B cell (primary cell): ENCODE data around the gene OR2W1. TPM values are rescaled to one million over a fixed set of nuclear protein-coding genes. Genes with fewer than 3 reads are reported as not detected.

ENCODE experiments used
- ATAC-seq: fragments of 200-7000 bp; cut with Tn5 transposase; one replicate; pipeline ENCODE4 v1.10.0; 2021; ENCODE audit warnings: low read depth, mild to moderate bottlenecking, moderate number of reproducible peaks, moderate library complexity
- CTCF ChIA-PET: fragments of 350-600 bp; sonication (Branson Sonifier 250); formaldehyde crosslinking; loops from one replicate; lab custom pipeline; 2021; ENCODE audit warnings: antibody characterized with exemption, inconsistent platforms; lab: Charles Lee
- POLR2A ChIA-PET: fragments of 350-600 bp; sonication (Branson Sonifier 250); formaldehyde crosslinking; loops from one replicate; lab custom pipeline; 2021; ENCODE audit warnings: antibody characterized with exemption; lab: Charles Lee
- DNase-seq: peaks from one replicate; pipeline ENCODE4 v3.0.0; 2013
- H2AFZ ChIP-seq: 2 replicates; pipeline ENCODE4 v1.6.1; 2012; ENCODE audit warnings: mild to moderate bottlenecking, low read depth, low read length; ENCODE audit not compliant: insufficient read depth, poor library complexity, severe bottlenecking
- H3K27ac ChIP-seq, 2 donors: 1 replicate in 1 of 2; 2 replicates in 1 of 2; pipeline ENCODE4 v1.5.1; 2012 to 2013; ENCODE audit warnings: low read length in 2 of 2, mild to moderate bottlenecking in 2 of 2, moderate library complexity in 1 of 2
- H3K27me3 ChIP-seq, 4 experiments: fragments of 200-600 bp in 1 of 4; sonication (generic) in 1 of 4; replicated peaks in 1 of 4; 1 replicate in 2 of 4; 2 replicates in 2 of 4; pipeline versions ENCODE4 v1.6.1 to v1.7.0; 2013 to 2016; ENCODE audit warnings: low read length in 3 of 4, mild to moderate bottlenecking in 2 of 4, mixed read lengths in 1 of 4, moderate library complexity in 1 of 4; ENCODE audit not compliant: insufficient read depth in 4 of 4, control insufficient read depth in 3 of 4; ENCODE audit errors: control extremely low read depth in 1 of 4
- H3K36me3 ChIP-seq, 2 experiments: replicated peaks in 1 of 2; 1 replicate in 1 of 2; 2 replicates in 1 of 2; pipeline versions ENCODE4 v1.6.1 to v1.7.1; 2013; ENCODE audit warnings: low read length in 1 of 2; ENCODE audit not compliant: insufficient read depth in 2 of 2, control insufficient read depth in 1 of 2; ENCODE audit errors: control extremely low read depth in 1 of 2, extremely low read depth in 1 of 2
- H3K4me1 ChIP-seq, 2 donors: fragments of 200-600 bp in 1 of 2; sonication (generic) in 1 of 2; 1 replicate in 1 of 2; 2 replicates in 1 of 2; pipeline versions ENCODE4 v1.5.1 to v1.6.1; 2013 to 2017; ENCODE audit warnings: low read length in 2 of 2; ENCODE audit not compliant: control insufficient read depth in 2 of 2, insufficient read depth in 2 of 2
- H3K4me2 ChIP-seq: replicated peaks from 2 replicates; pipeline ENCODE3; 2012; ENCODE audit warnings: mild to moderate bottlenecking, low read depth, low read length; ENCODE audit not compliant: poor library complexity, severe bottlenecking
- H3K4me3 ChIP-seq, 5 experiments: fragments of 200-600 bp in 1 of 5; sonication (generic) in 1 of 5; 1 replicate in 3 of 5; 2 replicates in 2 of 5; pipeline versions ENCODE4 v1.5.1 to v1.7.0; 2011 to 2016; ENCODE audit warnings: low read length in 4 of 5, mild to moderate bottlenecking in 4 of 5, low read depth in 2 of 5, control low read depth in 1 of 5, moderate library complexity in 1 of 5; ENCODE audit not compliant: insufficient read depth in 1 of 5; ENCODE audit errors: control extremely low read depth in 1 of 5, extremely low read depth in 1 of 5
- H3K79me2 ChIP-seq: fragments of 200-600 bp; sonication (generic); one replicate; pipeline ENCODE4 v1.6.0; 2016; ENCODE audit warnings: low read length; ENCODE audit not compliant: control insufficient read depth, insufficient read depth
- H3K9ac ChIP-seq: fragments of 200-600 bp; sonication (generic); 2 replicates; pipeline ENCODE4 v1.6.1; 2017; ENCODE audit warnings: mild to moderate bottlenecking, low read length, moderate library complexity
- H3K9me3 ChIP-seq, 3 donors: one replicate each; pipeline versions ENCODE4 v1.6.1 to v1.7.1; 2013; ENCODE audit warnings: low read length in 2 of 3; ENCODE audit not compliant: control insufficient read depth in 2 of 3, insufficient read depth in 1 of 3; ENCODE audit errors: control extremely low read depth in 1 of 3
- H4K20me1 ChIP-seq: 2 replicates; pipeline ENCODE4 v1.6.0; 2012; ENCODE audit warnings: mild to moderate bottlenecking, low read length; ENCODE audit not compliant: insufficient read depth, control insufficient read depth, poor library complexity, severe bottlenecking
- H3K27ac Mint-ChIP-seq: one replicate; pipeline ENCODE4 v1.8.0; 2021; ENCODE audit warnings: mixed read lengths
- H3K27me3 Mint-ChIP-seq: one replicate; pipeline ENCODE4 v1.8.0; 2021; ENCODE audit warnings: mixed read lengths
- H3K4me1 Mint-ChIP-seq: one replicate; pipeline ENCODE4 v1.8.0; 2021; ENCODE audit warnings: mixed read lengths
- H3K4me3 Mint-ChIP-seq: one replicate; pipeline ENCODE4 v1.8.0; 2021; ENCODE audit warnings: mixed read lengths
- H3K9me3 Mint-ChIP-seq: one replicate; pipeline ENCODE4 v1.8.0; 2022; ENCODE audit warnings: mixed read lengths; ENCODE audit not compliant: insufficient read depth
- CTCF ChIP-seq: fragments of 200-600 bp; IDR thresholded peaks from one replicate; pipeline ENCODE4 v1.8.0; 2022; ENCODE audit warnings: antibody characterized with exemption, mild to moderate bottlenecking
- EZH2 ChIP-seq: IDR thresholded peaks from 2 replicates; pipeline ENCODE4 v1.6.1; 2012; ENCODE audit warnings: borderline replicate concordance, low read depth, mild to moderate bottlenecking, moderate library complexity, low read length; ENCODE audit not compliant: insufficient read depth, poor library complexity, severe bottlenecking
- WGBS: methylation state at CpG from one replicate; pipeline ENCODE4 v1.1.5; 2013; ENCODE audit warnings: missing lambda C conversion rate; ENCODE audit not compliant: insufficient coverage; 5-methylcytosine and 5-hydroxymethylcytosine counted together
- intact Hi-C: fragments of 100-400 bp; cut with micrococcal nuclease; formaldehyde crosslinking; loops from one replicate; pipeline ENCODE4 v1.10.0; 2022
- polyA plus RNA-seq: library from polyadenylated mRNA; depleted of rRNA; stranded (reverse); fragments of >200 nt; gene quantifications from 2 replicates; pipeline ENCODE4 v1.2.3, GENCODE V29; 2012
- total RNA-seq, 2 donors: library from RNA; stranded (reverse); fragments of 120-200 nt in 1 of 2; gene quantifications; 1 replicate in 1 of 2; 2 replicates in 1 of 2; pipeline versions ENCODE4 v1.2.3 to v1.2.4, GENCODE V29; 2013 to 2022

Gene OR2W1
- total and polyA plus RNA-seq, 2 donors (not counting 1 experiment from before 2014, with no cell fraction given) = not detected

DNA sequence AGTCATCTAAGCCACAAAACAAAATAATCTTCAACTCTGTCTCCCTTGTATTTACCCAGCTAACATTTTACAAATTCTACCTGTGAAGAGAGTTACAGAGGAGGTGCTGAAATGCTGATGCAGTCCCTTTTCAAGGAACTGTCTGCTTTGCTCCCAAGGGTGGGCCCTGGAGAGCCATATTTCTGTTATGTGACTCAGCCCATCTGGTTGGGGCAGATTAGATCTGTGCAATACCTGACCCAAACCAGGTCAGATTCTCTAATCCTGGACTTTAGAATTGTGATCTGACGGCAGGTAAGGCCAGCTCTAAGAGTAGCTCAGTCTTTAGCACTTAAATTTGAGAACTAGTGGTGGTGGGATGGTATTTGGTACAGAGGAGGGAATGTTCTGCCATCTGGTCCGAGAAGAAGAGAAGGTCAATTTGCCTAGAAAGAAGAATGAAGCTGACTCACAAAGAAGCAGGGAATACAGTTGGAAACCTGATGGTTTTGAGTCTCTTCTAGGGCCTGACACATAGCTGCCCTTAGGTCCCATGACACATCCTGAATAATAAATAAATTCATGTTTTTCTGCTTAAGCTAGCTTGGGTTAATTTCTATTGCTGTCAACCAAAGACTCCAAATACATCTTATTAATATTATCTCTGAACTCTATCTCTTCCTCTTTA lies 48.0 kb downstream of the OR2W1 start:
- Histone ChIP-seq H3K27me3 (peaks cover 0 to 14% (median 2%) of the 10 kb centered on the region in 4 experiments), H3K4me3 (no peak overlapping the region), H2AFZ (no peak overlapping the region), H3K79me2 (no peaks in the 10 kb centered on the region), H3K9ac (no peak overlapping the region), H3K9me3 (no peaks in the 10 kb centered on the region), H3K4me2 (no peak overlapping the region), H4K20me1 (no peaks in the 10 kb centered on the region), H3K4me1 (no peaks in the 10 kb centered on the region), H3K36me3 (no peaks in the 10 kb centered on the region), H3K27ac (no peak overlapping the region)
- Mint-ChIP-seq H3K9me3 (no peaks in the 10 kb centered on the region), H3K4me1 (no peaks in the 10 kb centered on the region), H3K4me3 (no peak overlapping the region), H3K27ac (no peak overlapping the region), H3K27me3 (peaks cover 40% of the 10 kb centered on the region)
- ATAC-seq = no peak
- ChIA-PET POLR2A (no interaction called here), CTCF (interaction anchor here (1.4 to 1.5 kb wide), 2 partner anchors 16 to 19 kb away, joined by 3 read pairs; no protein-coding TSS in a partner anchor)
- no peak for DNase-seq
- intact Hi-C loops = no loop called here
- WGBS = 93% methylated on average over 2 of the region's 2 CpGs
- TF ChIP-seq CTCF (no peak), EZH2 (no peak)

GRCh38 chr6:28995093-28995650 lies 49.8 kb downstream of the OR2W1 start:
- no peak overlapping the region for H3K4me2 ChIP-seq
- Mint-ChIP-seq H3K27me3 (peaks cover 42% of the 10 kb centered on the region), H3K27ac (no peak overlapping the region), H3K4me3 (no peak overlapping the region), H3K4me1 (no peaks in the 10 kb centered on the region), H3K9me3 (no peaks in the 10 kb centered on the region)
- no peaks in the 10 kb centered on the region for H4K20me1 ChIP-seq
- no peak overlapping the region for H3K9ac ChIP-seq
- ATAC-seq = no peak
- intact Hi-C loops = no loop called here
- no peaks in the 10 kb centered on the region for H3K36me3 ChIP-seq
- WGBS = 80% methylated on average over 1 of the region's 8 CpGs
- no peaks in the 10 kb centered on the region for H3K9me3 ChIP-seq
- CTCF ChIA-PET = interaction anchor here (1.5 kb wide), 1 partner anchor 10 kb away, joined by 3 read pairs; no protein-coding TSS in a partner anchor
- H3K4me1 ChIP-seq = no peaks in the 10 kb centered on the region
- H2AFZ ChIP-seq = no peak overlapping the region
- POLR2A ChIA-PET = no interaction called here
- H3K79me2 ChIP-seq = no peaks in the 10 kb centered on the region
- TF ChIP-seq CTCF (no peak), EZH2 (no peak)
- no peak overlapping the region for H3K4me3 ChIP-seq
- H3K27ac ChIP-seq = no peak overlapping the region
- no peak for DNase-seq
- peaks cover 0 to 11% (median 3%) of the 10 kb centered on the region in 4 experiments for H3K27me3 ChIP-seq
